ENCODE measurements around the gene GRWD1.

Gene GRWD1

DNA sequence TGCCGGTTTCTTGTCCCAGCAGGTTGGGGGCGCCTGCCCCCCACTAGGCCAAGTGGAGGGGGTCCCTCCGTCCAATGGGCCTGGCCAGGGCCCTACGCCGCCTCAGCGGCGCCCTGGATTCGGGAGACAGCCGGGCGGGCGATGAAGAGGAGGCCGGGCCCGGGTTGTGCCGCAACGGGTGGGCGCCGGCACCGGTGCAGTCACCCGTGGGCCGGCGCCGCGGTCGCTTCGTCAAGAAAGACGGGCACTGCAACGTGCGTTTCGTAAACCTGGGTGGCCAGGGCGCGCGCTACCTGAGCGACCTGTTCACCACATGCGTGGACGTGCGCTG, 15.8 kb downstream of the GRWD1 start:
- no peak for DNase-seq

- no peak for DNase-seq
These were observed 16.3 kb downstream of the GRWD1 start for GRCh38 chr19:48461982-48462655.

DNA sequence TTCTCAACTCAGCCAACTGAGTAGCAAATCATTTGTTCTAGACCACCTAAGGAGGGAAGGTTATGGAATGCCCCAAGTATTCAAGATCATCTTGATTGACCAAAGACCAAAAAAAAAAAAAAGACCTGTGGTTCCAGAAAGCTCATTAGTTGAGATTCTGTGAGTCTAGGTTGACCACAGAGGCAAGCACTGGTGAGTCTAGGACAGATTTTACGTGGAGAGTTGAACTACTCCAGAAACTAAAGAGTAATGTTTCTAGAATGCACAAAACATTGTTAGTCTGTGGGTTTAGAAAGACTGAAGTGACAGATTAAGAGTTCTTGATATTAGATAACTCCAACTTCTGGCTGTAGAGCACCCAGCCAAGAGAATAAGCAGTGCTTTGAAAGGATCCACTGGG, 19.4 kb downstream of the GRWD1 start:
- no peak for DNase-seq

DNA sequence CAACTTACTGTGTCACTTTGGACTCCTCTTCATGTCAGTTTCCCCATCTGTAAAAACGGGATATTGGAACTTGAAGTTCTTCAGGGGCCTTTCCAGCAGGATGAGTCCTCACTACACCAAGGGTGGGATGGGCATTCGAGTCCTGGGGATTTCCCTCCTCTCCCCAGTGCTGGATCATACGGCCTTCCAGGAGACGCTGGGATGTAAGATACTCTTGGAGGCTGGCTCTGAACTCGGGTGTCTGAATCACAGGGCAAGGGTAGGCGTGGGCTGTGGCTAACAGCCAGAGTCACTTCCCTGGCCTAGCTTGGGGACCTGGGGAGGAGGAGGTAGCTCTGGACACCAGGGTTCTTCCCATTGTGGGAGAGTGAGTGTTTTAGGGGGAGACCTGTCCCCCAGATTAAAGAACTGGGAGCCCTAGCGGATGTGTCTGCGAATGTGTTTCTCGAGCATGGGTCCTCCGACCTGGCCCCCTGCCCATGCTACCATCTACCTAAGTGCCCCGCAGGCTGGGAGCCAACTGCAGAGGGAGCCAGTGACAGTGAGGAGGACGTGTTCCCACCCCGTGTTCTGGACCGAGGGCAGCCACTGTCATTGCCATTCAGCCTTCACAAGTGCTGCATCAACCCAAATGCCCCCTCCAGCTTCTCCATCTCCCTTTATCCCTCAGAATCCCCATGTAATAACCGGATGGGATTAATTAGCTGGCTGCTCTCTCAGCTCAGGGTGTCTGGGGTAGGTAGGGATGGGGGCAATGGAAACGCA, 21.0 kb downstream of the GRWD1 start:
- no peak for DNase-seq

DNA sequence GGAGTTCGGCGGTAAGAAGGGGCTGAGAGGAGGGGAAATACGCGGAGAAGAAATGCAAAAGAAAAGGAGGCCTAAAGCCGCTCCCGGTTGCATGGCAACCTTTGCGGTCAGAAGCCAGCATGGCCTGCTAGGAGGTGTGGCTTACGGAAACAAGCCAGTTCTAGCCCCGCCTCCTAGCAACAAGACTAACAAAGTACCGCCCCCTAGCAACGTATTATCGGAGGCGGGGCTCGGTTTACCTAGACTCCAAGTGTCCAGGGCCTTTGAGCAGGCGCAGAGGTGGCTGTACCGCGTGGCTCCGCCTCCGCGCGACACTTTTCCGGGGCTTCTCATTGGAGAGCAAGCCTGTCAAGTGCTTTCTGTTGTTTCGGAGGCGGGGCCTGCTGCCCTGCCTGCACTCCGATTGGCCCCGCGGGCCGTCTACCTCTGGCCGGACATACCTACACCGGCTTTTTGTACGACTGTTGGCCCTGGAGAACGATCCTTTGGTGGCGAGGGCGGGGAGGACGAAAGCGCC, 23.0 kb downstream of the GRWD1 start:
- peak; percentile 97 for DNase-seq

DNA sequence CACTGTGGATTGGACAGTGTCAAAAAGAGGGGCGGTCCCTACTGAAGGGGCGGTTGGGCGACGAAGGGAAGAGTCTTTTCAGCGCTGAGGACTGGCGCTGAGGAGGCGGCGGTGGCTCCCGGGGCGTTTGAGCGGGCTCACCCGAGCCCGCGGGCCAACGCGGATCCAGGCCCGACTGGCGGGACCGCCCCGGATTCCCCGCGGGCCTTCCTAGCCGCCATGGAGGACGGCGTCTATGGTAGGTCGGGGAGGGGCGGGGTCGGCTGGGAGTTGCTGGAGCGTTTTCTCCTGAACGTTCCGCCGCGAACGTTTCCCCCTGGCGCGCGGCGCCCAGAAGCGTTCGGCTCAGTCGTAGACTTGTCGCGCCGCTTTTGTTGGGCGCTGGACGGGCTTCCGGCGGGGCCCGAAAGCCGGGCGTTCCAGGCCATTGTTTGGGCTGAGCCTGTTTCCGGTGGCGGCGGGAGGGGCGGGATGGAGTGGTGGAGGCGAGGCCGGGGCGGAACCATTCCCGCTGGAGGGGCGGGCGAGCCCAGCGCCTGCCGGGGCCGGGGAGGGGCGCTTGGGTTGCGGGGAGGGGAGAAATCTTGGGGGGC, 23.6 kb downstream of the GRWD1 start, which contains the start of gene CYTH2:
TSS of gene CYTH2 (plus strand) at position 81 of the 593 bp plus-strand sequence. CDS start at position 220, 139 bp downstream.
- peak; percentile 86 for DNase-seq

DNA sequence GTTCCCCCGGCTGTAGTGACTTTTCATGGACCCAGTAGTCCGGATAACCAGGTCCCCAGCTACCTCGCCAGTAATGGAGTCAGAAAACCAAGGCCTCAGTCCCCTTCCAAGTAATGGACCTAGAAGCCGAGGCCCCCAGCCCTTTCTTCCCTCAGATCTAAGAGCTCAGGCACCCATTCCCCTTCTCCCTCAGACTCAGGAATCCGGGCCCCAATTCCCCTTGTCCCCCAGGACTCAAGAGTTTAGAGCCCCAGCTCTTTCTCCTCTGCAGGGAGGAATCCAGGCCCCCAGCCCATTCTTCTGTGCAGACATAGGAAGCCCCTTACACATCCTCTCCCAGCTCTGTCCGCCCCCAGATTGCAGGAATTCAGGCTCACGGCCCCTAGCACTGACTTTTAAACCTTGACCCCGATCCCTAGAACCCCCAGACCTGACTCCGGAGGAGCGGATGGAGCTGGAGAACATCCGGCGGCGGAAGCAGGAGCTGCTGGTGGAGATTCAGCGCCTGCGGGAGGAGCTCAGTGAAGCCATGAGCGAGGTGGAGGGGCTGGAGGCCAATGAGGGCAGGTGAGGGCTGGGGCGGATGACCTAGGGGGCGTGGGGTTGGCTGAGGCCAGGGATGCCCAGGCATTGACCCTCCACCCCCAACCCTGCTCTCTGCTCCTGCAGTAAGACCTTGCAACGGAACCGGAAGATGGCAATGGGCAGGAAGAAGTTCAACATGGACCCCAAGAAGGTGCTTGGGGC, 24.3 kb downstream of the GRWD1 start:
- DNase-seq = no peak

- DNase-seq = no peak
These were observed 25.1 kb downstream of the GRWD1 start for GRCh38 chr19:48470856-48471255.

DNA sequence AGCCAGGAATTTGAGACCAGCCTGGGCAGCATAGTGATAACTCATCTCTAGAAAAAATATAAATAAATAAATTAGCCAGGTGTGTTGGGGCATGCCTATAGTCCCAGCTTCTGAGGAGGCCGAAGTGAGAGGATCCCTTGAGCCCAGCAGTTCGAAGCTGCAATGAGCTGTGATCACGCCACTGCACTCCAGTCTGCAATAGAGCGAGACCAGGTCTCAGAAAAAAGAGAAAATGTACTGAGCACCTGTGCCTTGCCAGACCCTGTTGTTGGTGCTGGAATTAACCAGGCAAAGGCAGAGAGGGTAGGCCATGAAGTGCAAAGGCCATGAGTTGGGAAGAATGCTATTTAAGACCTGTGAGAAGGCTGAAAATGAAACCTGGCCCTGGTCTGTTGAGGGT, 26.1 kb downstream of the GRWD1 start:
- no peak for DNase-seq

DNA sequence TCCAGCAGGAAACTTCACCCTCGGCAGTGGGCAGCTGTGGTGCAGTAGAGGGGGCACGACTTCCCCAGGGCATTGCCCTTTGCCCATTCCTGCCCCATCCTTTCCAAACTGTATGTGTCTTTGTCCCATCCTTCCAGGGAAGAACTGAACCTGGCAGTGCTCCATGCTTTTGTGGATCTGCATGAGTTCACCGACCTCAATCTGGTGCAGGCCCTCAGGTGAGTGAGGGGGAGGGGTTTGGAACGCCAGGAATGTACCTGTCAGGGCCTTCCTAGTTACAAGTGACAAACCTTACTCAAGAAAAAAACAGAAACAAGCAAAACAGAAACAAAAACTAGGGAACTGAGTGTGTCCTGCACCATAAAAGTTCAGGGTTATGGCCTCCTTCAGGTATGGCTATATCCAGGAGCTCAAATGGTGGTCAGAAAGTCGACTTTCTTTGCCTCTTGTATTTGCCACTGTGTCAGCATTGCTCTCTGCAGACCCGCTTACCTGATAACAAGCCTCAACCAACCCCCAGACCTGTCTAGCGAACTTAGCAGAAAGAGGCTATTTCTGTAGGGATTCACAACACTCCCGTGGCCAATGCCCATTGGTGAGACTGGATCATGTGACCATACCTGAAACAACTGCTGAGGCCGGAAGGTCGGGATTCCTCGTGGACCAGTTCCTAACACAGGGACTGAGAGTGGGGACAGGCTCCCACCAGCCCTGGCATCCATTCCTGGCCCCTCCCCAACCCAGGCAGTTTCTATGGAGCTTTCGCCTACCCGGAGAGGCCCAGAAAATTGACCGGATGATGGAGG, 27.6 kb downstream of the GRWD1 start:
- DNase-seq = no peak

DNA sequence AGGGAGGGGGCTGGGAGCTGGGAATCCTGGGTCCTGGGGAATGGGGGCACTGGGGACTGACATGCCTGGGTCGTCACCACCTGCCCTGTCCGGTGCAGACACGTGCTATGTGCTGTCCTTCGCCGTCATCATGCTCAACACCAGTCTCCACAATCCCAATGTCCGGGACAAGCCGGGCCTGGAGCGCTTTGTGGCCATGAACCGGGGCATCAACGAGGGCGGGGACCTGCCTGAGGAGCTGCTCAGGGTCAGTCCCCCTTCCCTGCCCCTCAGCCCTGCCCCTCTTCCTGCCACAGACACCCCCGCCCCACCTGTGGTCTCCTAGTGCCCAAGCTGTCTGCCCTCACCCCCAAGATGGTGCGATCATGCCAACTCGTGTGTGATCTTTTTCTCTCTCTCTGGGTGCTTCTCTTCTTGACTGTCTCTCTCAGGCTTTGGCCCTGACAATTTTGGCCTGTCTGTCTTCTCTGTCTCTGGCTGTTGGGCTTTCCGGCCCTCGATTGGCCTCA, 28.4 kb downstream of the GRWD1 start:
- DNase-seq = no peak

GRCh38 chr19:48475369-48476068, 29.7 kb downstream of the GRWD1 start:
- DNase-seq = no peak

DNA sequence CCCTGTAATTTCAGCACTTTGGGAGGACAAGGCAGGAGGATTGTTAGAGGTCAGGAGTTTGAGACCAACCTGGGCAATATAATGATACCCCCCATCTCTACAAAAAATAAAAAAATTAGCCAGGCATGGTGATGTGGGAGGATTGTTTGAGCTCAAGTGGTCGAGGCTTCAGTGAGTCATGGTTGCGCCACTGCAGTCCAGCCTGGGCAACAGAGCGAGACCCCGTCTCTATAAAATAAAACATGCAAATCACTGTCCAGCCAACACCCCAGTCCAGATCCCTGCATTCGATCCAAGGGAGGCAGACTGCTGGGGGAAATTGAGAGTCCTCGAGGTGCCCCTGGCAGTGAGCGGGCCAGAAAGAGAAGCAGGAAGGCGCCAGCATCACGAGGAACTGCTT, 30.4 kb downstream of the GRWD1 start:
- DNase-seq = no peak

DNA sequence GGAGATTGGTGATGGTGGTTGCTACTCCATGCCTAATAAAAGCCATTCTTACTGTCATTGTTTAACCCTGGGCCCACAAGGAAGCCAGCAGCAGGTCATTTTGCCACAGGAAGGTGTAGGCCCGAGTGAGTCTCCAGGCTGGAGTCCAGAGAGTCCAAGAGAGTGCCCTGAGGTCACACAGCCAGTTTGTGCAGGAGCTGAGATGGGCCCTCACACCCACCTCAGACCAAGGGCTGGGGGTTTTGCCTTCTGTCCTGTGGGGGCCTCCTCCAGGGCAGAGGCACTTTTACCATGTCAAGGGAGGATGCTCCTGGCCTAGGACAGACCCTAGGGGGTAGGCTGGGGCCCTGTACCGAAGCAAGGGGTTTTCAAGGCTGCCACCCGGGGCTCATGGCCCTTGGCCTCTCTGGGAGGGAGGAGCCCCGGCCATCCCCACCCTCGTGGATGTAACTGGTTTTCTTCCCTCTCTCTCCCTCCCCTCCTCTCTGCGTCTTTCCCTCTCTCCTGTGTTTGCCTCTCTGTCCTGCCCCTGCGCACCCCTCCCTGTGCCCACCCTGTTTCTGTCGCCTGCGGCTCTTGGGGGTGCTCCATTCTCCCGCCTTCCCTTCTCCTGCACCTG, 31.4 kb downstream of the GRWD1 start:
- DNase-seq = no peak

- no peak for DNase-seq
These were observed 32.0 kb downstream of the GRWD1 start for GRCh38 chr19:48477698-48478338.

DNA sequence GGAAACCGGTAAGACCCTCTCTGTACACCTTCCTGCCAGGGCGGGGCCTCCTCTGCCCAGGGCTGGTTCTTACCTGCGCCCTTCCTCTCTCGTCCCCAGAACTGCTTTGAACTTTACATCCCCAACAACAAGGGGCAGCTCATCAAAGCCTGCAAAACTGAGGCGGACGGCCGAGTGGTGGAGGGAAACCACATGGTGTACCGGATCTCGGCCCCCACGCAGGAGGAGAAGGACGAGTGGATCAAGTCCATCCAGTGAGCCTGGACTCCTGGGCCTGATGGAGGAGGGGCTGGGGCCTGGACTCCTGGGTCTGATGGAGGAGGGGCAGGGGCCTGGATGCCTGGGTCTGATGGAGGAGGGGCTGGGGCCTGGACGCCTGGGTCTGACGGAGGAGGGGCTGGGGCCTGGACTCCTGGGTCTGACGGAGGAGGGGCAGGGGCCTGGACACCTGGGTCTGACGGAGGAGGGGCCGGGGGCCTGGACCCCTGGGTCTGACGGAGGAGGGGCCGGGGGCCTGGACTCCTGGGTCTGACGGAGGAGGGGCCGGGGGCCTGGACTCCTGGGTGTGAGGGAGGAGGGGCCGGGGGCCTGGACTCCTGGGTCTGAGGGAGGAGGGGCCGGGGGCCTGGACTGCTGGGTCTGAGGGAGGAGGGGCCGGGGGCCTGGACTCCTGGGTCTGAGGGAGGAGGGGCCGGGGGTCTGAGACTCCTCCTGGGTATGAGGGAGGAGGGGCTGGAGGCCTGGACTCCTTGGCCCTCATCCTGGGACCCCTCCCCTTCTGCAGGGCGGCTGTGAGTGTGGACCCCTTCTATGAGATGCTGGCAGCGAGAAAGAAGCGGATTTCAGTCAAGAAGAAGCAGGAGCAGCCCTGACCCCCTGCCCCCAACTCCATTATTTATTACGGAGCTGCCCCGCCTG, 32.8 kb downstream of the GRWD1 start:
- DNase-seq = no peak

DNA sequence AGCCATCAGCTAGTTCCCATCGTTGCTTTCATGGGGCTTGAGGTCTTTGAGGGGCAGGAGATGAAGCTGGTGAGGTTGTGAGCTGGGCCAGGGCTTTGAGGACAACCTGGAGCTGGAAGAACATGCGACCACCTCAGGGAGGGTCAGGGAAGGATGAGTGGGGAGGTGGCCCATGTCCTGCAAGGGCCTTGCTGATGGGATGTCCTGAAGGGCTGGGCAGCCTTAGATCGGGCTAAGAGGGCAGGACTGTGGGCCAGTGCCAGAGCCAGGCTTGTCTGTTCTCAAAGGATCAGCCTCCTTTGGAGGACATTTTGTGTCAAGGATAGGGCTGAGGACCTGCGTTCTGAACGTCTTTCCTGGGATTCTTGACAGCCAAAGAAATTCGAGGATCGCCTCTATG, 33.9 kb downstream of the GRWD1 start:
- no peak for DNase-seq

DNA sequence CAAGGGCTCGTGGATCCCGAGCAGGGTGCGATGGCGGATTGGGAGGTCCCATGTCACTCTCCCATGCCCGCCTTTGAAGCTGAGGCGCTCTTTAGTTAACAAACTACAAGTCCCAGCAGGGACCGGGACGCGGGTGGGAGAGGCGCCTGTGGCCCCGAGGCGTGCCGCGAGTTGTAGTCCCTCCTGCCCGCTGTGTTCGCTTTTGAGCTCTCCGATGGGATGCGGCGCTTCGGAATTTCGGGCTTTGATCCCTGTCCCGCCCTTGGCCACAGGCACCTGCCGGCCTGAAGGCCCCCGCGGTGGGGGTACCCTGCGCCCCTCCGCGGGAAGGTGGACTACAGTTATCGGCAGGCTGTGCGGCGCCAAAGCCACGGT, 34.4 kb downstream of the GRWD1 start:
- DNase-seq = peak; percentile 72
